ENCODE data around the gene UTS2R.
"Not testable (repeated sequence)": the region's sequence is repeated elsewhere in the genome, so short reads cannot be mapped to it uniquely, and the experiment has no call there.

UTS2R gene

GRCh38 chr17:82356845-82357355 lies 14.7 kb upstream of the UTS2R start:
- no peaks in the 10 kb centered on the region for H3K36me3 ChIP-seq (ENCODE audit: insufficient read depth, low read length)
- no peaks in the 10 kb centered on the region for H3K9me3 ChIP-seq (ENCODE audit: control insufficient read depth, insufficient read depth, low read length)
- H3K4me1 ChIP-seq (ENCODE audit: insufficient read depth, low read length): peaks cover 5% of the 10 kb centered on the region; the same call in 1 of the 2 replicates
- H3K9ac ChIP-seq (ENCODE audit: low read depth, low read length): no peak overlapping the region

DNA sequence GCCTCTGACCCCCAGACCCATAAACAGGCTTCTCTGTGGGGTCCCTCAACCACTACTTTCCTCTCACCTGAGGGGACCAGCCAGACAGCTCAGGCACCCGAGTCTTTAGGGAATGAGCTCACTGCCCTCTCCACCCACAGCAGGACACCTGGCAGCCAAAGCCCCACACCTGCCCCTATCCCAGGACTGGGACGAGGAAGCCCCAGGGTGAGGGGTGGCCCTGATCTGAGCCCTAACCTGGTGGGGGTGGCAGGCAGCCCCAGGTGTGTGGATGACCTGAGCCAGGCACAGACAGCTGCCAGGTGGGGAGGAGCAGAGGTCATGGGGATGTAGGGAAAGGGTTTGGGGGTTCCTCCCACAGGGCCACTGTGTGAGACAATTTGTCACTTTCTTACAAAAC lies 14.2 kb upstream of the UTS2R start:
- Histone ChIP-seq H3K4me1 (ENCODE audit: insufficient read depth, low read length) (peaks cover 5% of the 10 kb centered on the region; the same call in 1 of the 2 replicates), H3K9ac (ENCODE audit: low read depth, low read length) (no peak overlapping the region)

GRCh38 chr17:82358465-82359350 lies 12.9 kb upstream of the UTS2R start, which contains the start of gene TEX19:
Gene TEX19, plus strand, starts transcription at chr17:82359247. Its CDS starts 2,904 bp downstream, at chr17:82362151.
- Histone ChIP-seq H3K9ac (ENCODE audit: low read depth, low read length) (no peak within 1 kb of the TSS), H3K36me3 (ENCODE audit: insufficient read depth, low read length) (no peaks in the 10 kb centered on the region)

More for the DNA sequence above, 14.2 kb upstream of the UTS2R start:
- H3K36me3 ChIP-seq (ENCODE audit: insufficient read depth, low read length): no peaks in the 10 kb centered on the region
- H3K9me3 ChIP-seq (ENCODE audit: control insufficient read depth, insufficient read depth, low read length): no peaks in the 10 kb centered on the region

DNA sequence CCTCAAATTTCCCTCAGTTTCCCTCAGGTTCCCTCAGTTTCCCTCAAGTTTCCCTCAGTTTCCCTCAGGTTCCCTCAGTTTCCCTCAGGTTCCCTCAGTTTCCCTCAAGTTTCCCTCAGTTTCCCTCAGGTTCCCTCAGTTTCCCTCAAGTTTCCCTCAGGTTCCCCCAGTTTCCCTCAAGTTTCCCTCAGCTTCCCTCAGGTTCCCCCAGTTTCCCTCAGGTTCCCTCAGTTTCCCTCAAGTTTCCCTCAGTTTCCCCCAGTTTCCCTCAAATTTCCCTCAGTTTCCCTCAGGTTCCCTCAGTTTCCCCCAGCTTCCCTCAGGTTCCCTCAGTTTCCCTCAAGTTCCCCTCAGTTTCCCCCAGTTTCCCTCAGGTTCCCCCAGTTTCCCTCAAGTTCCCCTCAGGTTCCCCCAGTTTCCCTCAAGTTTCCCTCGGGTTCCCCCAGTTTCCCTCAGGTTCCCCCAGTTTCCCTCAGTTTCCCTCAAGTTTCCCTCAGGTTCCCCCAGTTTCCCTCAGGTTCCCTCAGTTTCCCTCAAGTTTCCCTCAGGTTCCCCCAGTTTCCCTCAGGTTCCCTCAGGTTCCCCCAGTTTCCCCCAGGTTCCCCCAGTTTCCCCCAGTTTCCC lies 12.0 kb upstream of the UTS2R start:
- H3K9ac ChIP-seq (ENCODE audit: low read depth, low read length); H3K36me3 ChIP-seq (ENCODE audit: insufficient read depth, low read length); H3K9me3 ChIP-seq (ENCODE audit: control insufficient read depth, insufficient read depth, low read length); H3K4me1 ChIP-seq (ENCODE audit: insufficient read depth, low read length): not testable (repeated sequence)

More at GRCh38 chr17:82358465-82359350, 12.9 kb upstream of the UTS2R start, which contains the start of gene TEX19:
- Histone ChIP-seq H3K9me3 (ENCODE audit: control insufficient read depth, insufficient read depth, low read length) (no peaks in the 10 kb centered on the region), H3K4me1 (ENCODE audit: insufficient read depth, low read length) (peaks cover 5% of the 10 kb centered on the region; the same call in 1 of the 2 replicates)

- no peaks in the 10 kb centered on the region; the same call in 1 of the 2 replicates for H3K4me1 ChIP-seq (ENCODE audit: insufficient read depth, low read length)
- H3K9me3 ChIP-seq (ENCODE audit: control insufficient read depth, insufficient read depth, low read length): no peaks in the 10 kb centered on the region
- H3K9ac ChIP-seq (ENCODE audit: low read depth, low read length): no peak overlapping the region
- H3K36me3 ChIP-seq (ENCODE audit: insufficient read depth, low read length): no peaks in the 10 kb centered on the region
These were observed 9.5 kb upstream of the UTS2R start for GRCh38 chr17:82361885-82362633.

DNA sequence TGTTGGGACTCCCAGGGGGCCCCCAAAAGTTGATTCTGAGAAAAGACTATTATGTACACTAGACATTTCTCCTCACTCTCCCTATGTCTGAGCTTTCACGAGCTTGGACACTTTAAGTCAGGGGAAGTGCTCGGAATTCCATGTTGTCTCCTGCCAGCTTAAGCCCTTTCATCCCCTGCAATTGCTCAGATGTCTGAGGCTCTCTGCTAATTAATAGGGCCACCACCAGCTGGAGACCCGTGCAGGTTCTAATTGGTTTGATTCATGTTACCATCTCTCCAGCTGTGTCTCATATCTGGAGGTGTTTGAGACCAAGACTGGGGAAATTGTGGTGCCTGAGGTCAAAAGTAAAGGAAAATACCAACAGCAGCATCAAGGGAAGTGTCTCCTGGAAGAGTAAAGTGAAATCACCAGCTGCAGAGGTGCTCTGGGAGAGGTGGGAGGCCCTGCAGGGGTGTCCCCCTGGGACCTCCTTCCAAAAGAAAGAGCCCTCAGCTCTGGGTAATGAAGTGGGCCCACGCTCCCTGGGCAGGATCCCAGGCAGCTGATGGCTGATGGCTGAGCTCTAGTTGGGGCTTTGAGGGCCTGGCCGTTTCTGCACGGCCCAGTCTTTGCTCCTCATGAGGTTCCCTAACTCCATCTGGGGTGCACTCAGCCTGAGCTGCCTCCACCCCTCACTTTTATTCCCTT lies 5.8 kb upstream of the UTS2R start:
- Histone ChIP-seq H3K9ac (ENCODE audit: low read depth, low read length) (no peak overlapping the region), H3K36me3 (ENCODE audit: insufficient read depth, low read length) (no peaks in the 10 kb centered on the region), H3K9me3 (ENCODE audit: control insufficient read depth, insufficient read depth, low read length) (no peaks in the 10 kb centered on the region), H3K4me1 (ENCODE audit: insufficient read depth, low read length) (0 out of 2 replicates have a peak, but pooled peaks cover 2% of the 10 kb centered on the region)

DNA sequence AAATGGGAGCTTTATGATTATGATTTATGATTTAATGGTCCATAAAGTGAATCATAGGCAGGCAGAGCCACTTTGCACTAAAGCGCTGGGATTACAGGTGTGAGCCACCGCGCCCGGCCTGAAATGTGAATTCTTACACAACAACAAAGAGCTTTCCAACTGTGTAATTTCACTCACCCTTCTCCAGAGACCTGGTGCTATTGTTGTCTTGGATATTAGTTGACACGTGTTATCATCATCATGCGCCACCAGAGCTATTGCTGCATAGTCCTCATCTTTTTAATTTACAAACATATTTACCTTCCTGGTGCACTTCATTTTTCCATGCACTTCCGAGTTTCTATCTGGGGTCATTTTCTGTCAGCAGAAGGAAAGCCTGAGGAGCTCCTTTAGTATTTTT lies 4.8 kb upstream of the UTS2R start:
- Histone ChIP-seq H3K4me1 (ENCODE audit: insufficient read depth, low read length) (0 out of 2 replicates have a peak, but pooled peaks cover 2% of the 10 kb centered on the region), H3K36me3 (ENCODE audit: insufficient read depth, low read length) (no peaks in the 10 kb centered on the region), H3K9me3 (ENCODE audit: control insufficient read depth, insufficient read depth, low read length) (no peaks in the 10 kb centered on the region), H3K9ac (ENCODE audit: low read depth, low read length) (no peak overlapping the region)

GRCh38 chr17:82367724-82368524 lies 3.6 kb upstream of the UTS2R start:
- H3K4me1 ChIP-seq (ENCODE audit: insufficient read depth, low read length): 0 out of 2 replicates have a peak, but pooled peaks cover 2% of the 10 kb centered on the region
- no peaks in the 10 kb centered on the region for H3K36me3 ChIP-seq (ENCODE audit: insufficient read depth, low read length)
- H3K9ac ChIP-seq (ENCODE audit: low read depth, low read length): peak overlapping the region; percentile 39; the same call in 1 of the 2 replicates
- no peaks in the 10 kb centered on the region for H3K9me3 ChIP-seq (ENCODE audit: control insufficient read depth, insufficient read depth, low read length)

DNA sequence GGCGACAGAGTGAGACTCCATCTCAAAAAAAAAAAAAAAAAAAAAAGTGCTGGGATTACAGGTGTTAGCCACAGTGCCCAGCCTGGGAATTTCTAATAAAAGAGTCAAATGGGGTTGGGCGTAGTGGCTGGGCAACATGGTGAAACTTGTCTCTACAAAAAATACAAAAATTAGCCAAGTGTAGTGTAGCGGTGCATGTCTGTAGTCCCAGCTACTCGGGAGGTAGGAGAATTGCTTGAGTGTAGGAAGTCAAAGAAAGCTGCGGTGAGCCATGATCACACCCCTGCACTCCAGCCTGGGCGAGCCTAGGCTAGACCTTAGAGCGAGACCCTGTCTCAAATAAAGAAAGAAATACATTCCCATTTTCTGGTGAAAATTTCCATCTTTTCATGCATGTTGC lies 2.4 kb upstream of the UTS2R start:
- Histone ChIP-seq H3K9ac (ENCODE audit: low read depth, low read length) (no peak overlapping the region), H3K36me3 (ENCODE audit: insufficient read depth, low read length) (no peaks in the 10 kb centered on the region), H3K4me1 (ENCODE audit: insufficient read depth, low read length) (0 out of 2 replicates have a peak, but pooled peaks cover 2% of the 10 kb centered on the region), H3K9me3 (ENCODE audit: control insufficient read depth, insufficient read depth, low read length) (no peaks in the 10 kb centered on the region)

DNA sequence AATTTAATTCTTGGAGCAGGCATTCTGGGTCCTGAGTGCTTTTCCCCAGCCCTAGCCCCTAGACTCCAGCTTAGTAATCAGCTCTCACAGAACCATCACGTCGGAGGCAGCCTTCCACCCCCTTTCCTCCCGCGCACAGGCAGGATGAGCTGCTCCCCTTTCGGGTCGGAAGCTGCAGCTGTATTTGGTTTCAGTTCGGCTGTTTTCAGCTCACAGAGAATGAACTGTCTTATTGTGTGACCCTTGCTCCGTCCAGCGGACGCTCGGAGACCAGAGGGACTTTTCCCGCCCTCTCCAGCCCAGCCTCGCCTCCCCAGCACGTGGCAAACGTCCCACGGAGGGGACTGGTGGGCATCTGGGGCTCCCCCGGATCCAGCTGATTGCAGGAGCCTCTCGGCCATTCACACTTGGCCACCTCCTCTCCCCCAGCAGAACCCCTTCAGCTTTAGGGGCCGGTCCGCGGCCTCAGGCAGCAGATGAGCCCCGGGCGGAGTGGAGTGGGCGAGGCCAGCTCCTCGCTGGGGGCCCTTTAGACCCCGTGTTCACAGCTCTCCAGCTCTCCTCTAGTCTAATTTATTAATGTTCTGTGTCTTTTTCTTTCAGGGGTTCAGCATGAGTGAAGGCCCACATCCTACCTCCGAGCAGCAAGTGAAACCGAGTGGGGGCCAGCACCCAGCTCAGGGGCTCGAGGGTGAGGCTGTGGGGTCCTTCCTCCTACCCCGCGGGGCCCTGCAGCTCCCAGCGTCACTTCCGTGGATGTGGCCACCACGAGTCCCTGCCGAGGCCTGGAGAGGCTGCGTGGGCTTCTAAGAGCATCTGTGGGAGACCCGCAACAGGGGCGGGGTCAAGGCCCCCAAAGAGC lies 863 bp upstream of the UTS2R start:
- Histone ChIP-seq H3K4me1 (ENCODE audit: insufficient read depth, low read length) (0 out of 2 replicates have a peak, but pooled peaks cover 2% of the 10 kb centered on the region), H3K9me3 (ENCODE audit: control insufficient read depth, insufficient read depth, low read length) (no peaks in the 10 kb centered on the region), H3K9ac (ENCODE audit: low read depth, low read length) (peak overlapping the region; percentile 52; the same call in 1 of the 2 replicates)

GRCh38 chr17:82372249-82373071 lies 895 bp downstream of the UTS2R start:
- H3K36me3 ChIP-seq (ENCODE audit: insufficient read depth, low read length): no peaks in the 10 kb centered on the region
- 0 out of 2 replicates have a peak, but pooled peaks cover under 1% of the 10 kb centered on the region for H3K4me1 ChIP-seq (ENCODE audit: insufficient read depth, low read length)
- H3K9me3 ChIP-seq (ENCODE audit: control insufficient read depth, insufficient read depth, low read length): no peaks in the 10 kb centered on the region
- H3K9ac ChIP-seq (ENCODE audit: low read depth, low read length): peak overlapping the region; percentile 52; the same call in 1 of the 2 replicates

More for the DNA sequence above, 863 bp upstream of the UTS2R start:
- H3K36me3 ChIP-seq (ENCODE audit: insufficient read depth, low read length): no peaks in the 10 kb centered on the region
